ENCODE data around the gene SH3PXD2B.

SH3PXD2B gene

DNA sequence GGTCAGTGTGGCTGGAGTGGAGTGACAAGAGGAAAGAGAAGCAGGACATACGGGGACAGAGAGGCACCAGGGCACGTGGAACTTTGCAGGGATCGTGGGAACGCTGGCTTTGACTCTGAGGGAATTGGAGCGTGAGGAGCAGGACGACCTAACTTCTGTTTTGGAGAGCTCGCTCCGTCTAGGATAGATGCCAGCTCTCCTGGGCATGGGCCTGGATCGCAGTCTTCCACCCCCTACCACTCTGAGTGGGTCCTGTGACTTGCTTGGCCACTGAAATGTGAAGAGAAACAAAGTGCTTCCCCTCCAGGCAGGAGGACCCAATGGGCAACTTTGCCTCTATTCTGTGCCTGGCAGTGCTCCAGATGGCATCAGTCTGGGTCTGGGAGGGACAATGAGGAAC, 8.7 kb upstream of the SH3PXD2B start:
- FAIRE-seq (no peak), DNase-seq (ENCODE audit: insufficient read length, low spot score) (no peak)
- TF ChIP-seq, protein P1, sequence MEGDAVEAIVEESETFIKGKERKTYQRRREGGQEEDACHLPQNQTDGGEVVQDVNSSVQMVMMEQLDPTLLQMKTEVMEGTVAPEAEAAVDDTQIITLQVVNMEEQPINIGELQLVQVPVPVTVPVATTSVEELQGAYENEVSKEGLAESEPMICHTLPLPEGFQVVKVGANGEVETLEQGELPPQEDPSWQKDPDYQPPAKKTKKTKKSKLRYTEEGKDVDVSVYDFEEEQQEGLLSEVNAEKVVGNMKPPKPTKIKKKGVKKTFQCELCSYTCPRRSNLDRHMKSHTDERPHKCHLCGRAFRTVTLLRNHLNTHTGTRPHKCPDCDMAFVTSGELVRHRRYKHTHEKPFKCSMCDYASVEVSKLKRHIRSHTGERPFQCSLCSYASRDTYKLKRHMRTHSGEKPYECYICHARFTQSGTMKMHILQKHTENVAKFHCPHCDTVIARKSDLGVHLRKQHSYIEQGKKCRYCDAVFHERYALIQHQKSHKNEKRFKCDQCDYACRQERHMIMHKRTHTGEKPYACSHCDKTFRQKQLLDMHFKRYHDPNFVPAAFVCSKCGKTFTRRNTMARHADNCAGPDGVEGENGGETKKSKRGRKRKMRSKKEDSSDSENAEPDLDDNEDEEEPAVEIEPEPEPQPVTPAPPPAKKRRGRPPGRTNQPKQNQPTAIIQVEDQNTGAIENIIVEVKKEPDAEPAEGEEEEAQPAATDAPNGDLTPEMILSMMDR (IDR thresholded peaks at IDR 0.05; ENCODE audit: insufficient read depth, missing control alignments), result no peak

DNA sequence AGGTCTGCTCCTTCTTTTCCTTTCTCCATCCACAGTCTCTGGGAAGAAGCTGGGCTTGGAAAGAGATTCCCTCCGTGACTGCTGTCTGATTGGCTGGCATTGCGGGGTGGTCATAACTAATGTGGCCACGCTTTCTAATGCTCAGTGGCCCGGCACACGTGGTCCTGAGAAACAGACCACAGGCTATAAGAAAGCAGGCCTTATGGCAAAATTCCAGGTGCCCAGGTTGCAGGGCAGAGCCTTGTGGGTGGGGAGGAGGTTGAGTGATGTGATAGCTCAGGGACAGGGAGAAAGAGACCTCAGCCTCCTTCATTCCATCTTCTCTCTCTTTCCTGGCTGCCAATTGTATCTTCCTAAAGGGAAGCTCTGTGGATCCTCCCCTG, 5.4 kb upstream of the SH3PXD2B start:
- no peak for DNase-seq (ENCODE audit: insufficient read length, low spot score)
- FAIRE-seq, result no peak
- TF ChIP-seq, protein P1 (IDR thresholded peaks at IDR 0.05; ENCODE audit: insufficient read depth, missing control alignments), result no peak

DNA sequence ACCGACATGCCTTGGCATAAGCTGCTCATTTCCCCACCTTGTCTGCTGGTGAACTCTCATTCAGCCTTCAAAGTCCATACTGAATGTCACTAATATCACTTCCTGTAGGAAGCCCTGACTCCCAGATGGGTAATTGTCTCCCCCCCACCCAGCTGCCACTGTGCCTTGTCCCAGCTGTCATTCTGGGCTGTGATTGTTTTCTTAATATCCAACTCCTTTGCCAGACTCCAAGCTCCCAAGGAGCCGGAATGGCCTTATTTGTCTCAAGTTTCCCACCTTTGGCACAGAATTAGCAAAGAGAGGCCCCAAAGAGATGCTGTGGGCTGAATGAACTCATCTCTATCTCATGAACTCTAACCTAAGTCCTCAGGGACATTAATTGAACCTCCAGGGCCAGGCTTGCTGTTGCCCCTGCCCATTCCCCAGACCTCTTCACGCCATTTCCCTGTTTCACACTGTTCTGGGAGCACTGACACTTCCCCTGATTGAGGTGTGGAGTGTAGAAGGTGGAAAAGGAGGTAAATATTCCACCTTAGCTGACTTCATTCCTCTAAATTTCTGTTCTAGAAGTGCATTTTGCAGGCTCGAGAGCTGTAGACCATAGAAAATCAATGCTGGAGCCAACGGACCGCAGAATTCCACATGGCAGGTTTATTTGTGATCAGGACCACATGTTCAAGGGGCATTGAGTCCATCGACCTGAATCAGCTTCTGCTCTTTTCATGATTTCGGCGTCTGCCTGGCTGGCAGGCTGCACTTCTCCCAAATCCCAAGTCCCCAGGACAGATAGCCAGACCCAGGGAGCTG, 4.9 kb upstream of the SH3PXD2B start:
- TF ChIP-seq, protein P1 (IDR thresholded peaks at IDR 0.05; ENCODE audit: insufficient read depth, missing control alignments), result no peak
- no peak for DNase-seq (ENCODE audit: insufficient read length, low spot score)
- no peak for FAIRE-seq

DNA sequence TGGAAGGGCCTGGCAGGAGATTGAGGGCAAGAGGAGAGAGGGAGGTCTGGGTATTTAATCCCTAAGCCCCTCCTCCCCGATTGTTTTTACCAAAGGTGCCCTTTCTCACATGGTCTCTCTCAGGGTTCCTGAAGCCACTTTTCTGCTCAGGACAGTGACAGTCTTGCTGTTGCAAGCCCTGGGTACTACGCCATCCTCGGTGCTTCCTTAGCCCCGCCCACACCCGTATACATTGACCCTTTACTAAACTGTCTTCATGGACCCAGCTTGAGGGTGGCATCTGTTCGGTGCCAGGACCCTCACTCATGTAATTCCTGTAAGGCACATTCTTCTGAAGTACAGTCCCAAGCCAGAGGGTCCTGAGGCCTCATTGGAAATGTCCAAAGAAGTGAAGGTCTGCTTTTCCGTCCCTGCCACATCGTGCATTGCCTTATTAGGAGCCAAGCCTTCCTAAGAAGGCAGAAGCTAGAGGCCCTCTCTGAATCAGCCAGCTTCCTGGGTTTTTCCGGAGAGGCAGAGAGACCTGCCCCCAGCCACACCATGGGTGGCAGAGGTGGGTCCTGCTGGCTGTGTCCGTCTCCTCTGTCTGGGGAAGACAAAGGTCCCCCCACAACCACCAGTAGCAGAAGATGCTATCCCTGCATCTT, 1.9 kb upstream of the SH3PXD2B start:
- TF ChIP-seq, protein P1 (IDR thresholded peaks at IDR 0.05; ENCODE audit: insufficient read depth, missing control alignments), result no peak
- FAIRE-seq, result no peak
- DNase-seq (ENCODE audit: insufficient read length, low spot score), result no peak

DNA sequence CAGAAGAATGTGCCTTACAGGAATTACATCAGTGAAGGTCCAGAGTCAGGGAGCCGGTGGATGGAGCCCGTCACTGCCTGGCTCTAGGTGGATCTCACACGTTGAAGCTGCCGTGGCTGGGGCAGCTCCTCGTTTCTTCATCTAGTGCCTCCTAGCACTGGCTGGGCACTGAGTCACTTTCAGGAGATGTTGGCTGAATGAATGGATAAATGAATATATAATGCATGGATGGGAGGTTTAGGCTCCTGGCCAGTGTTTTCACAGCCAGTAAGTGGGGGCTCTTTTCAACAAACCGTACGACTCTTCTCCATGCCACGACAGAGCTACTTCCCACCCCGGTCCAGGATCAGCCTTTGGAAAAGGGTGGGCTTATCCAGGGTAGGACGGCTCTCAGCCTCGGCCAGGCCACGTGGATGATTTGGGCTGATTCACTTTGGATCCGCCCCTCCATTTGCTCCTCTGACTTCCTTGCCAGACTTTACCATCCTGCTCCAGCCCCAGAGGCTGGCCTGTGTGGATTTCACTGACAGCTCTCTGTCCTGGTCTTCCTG, 1.3 kb upstream of the SH3PXD2B start:
- FAIRE-seq (no peak), DNase-seq (ENCODE audit: insufficient read length, low spot score) (no peak)
- TF ChIP-seq, protein P1 (IDR thresholded peaks at IDR 0.05; ENCODE audit: insufficient read depth, missing control alignments), result no peak

DNA sequence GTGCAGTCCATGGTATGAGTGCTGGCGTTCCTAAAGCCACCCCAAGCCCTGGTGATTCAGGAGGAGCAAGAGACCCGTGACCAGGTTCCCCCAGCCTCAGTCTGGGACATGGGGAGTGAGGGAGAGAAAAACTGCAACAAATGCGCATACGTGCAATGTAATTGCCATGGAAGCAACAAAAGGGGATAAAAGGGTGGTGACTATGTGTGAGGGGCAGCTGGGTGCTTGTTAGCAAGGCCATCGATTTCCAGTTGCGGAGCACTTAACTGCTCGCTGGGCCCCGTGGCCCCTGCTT, 709 bp upstream of the SH3PXD2B start:
- DNase-seq (ENCODE audit: insufficient read length, low spot score), result no peak
- TF ChIP-seq, protein P1 (IDR thresholded peaks at IDR 0.05; ENCODE audit: insufficient read depth, missing control alignments), result no peak
- no peak for FAIRE-seq

DNA sequence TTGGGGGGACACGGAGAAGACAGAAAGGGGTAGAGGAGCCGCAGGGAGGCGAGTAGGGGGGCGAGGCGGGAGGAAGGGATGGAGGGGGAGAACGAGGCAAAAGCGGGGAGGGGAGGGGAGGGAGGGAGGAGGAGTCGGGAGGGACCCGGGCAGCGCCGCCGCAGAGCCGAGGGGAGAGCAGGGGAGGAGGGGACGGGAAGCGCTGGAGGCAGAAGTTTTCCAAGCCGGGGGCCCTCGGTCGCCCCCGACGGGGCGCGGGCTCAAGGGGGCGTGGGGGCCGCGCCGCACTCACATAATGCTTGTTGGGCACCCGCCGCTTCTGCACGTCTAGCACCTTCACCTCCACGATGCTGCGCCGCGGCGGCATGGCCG, 353 bp downstream of the SH3PXD2B start:
- FAIRE-seq, result no peak
- TF ChIP-seq, protein P1 (IDR thresholded peaks at IDR 0.05; ENCODE audit: insufficient read depth, missing control alignments), result no peak
- no peak for DNase-seq (ENCODE audit: insufficient read length, low spot score)
